Breast epithelium (tissue), 3 donors: ENCODE data around the gene SLC9A3.

Experiments used
- POLR2A ChIP-seq: fragments of 450-650 bp; IDR thresholded peaks from one replicate; pipeline ENCODE4 v1.6.1; 2016; ENCODE audit warnings: antibody characterized with exemption, mild to moderate bottlenecking, moderate library complexity
- POLR2AphosphoS5 ChIP-seq, 3 donors: sonication (generic); formaldehyde crosslinking; IDR thresholded peaks; one replicate each; pipeline ENCODE4 v1.6.1; 2017; ENCODE audit warnings: antibody characterized with exemption in 3 of 3
- TF ChIP-seq, protein P1 (sequence below), 3 donors: fragments of 450-650 bp; IDR thresholded peaks; one replicate each; pipeline ENCODE4 v1.5.1; 2016 to 2017; ENCODE audit warnings: antibody characterized with exemption in 3 of 3, mild to moderate bottlenecking in 3 of 3, moderate library complexity in 3 of 3

GRCh38 chr5:566636-567309 lies 42.5 kb upstream of the SLC9A3 start:
- TF ChIP-seq, protein P1, sequence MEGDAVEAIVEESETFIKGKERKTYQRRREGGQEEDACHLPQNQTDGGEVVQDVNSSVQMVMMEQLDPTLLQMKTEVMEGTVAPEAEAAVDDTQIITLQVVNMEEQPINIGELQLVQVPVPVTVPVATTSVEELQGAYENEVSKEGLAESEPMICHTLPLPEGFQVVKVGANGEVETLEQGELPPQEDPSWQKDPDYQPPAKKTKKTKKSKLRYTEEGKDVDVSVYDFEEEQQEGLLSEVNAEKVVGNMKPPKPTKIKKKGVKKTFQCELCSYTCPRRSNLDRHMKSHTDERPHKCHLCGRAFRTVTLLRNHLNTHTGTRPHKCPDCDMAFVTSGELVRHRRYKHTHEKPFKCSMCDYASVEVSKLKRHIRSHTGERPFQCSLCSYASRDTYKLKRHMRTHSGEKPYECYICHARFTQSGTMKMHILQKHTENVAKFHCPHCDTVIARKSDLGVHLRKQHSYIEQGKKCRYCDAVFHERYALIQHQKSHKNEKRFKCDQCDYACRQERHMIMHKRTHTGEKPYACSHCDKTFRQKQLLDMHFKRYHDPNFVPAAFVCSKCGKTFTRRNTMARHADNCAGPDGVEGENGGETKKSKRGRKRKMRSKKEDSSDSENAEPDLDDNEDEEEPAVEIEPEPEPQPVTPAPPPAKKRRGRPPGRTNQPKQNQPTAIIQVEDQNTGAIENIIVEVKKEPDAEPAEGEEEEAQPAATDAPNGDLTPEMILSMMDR (IDR thresholded peaks at IDR 0.05) = no peak
- TF ChIP-seq POLR2A (no peak), POLR2AphosphoS5 (IDR thresholded peaks at IDR 0.05) (no peak)
